NK-92 (cell line): ENCODE data around the gene RELT.

Experiments used
- DNase-seq: peaks from one replicate; lab custom pipeline; 2025; ENCODE audit not compliant: unreplicated experiment; lab: John Stamatoyannopoulos, UW

Gene RELT, protein sequence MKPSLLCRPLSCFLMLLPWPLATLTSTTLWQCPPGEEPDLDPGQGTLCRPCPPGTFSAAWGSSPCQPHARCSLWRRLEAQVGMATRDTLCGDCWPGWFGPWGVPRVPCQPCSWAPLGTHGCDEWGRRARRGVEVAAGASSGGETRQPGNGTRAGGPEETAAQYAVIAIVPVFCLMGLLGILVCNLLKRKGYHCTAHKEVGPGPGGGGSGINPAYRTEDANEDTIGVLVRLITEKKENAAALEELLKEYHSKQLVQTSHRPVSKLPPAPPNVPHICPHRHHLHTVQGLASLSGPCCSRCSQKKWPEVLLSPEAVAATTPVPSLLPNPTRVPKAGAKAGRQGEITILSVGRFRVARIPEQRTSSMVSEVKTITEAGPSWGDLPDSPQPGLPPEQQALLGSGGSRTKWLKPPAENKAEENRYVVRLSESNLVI

DNA sequence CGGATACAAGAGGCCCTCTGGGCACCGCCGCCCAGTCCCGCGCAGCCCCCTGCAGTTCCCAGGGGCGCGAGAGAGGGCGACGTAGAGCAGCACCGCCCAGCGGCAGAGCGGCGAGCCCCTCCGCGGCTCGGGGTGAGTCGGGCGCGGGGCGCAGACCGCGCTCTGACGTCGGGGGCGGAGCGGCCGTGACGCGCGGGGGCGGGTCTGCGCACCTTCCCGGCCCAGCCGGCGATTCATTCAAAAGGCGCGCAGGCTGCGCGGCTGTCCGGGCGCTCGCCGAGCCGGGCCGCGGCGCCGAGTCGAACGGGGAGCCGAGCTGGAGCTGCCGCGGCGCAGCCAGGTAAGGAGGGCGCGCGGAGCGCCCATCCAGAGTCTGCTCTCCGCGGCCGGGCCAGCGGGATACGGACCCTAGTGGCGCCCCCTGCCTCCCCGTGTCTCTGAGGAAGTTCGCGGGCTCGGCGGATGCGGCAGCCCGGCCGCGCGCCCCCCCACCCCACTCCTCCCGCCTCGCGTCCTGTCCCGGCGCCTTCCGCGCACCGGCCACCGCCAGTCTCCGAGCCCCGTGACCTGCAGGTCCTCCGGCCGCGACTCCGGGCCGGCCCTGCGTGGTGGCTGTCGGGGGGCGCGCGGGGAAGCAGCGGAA, at the start of gene RELT:
Gene RELT, plus strand, starts transcription at position 240 of the 643 bp plus-strand sequence. CDS start 12,738 bp downstream, outside the sequence.
- peak; percentile 33 for DNase-seq

DNA sequence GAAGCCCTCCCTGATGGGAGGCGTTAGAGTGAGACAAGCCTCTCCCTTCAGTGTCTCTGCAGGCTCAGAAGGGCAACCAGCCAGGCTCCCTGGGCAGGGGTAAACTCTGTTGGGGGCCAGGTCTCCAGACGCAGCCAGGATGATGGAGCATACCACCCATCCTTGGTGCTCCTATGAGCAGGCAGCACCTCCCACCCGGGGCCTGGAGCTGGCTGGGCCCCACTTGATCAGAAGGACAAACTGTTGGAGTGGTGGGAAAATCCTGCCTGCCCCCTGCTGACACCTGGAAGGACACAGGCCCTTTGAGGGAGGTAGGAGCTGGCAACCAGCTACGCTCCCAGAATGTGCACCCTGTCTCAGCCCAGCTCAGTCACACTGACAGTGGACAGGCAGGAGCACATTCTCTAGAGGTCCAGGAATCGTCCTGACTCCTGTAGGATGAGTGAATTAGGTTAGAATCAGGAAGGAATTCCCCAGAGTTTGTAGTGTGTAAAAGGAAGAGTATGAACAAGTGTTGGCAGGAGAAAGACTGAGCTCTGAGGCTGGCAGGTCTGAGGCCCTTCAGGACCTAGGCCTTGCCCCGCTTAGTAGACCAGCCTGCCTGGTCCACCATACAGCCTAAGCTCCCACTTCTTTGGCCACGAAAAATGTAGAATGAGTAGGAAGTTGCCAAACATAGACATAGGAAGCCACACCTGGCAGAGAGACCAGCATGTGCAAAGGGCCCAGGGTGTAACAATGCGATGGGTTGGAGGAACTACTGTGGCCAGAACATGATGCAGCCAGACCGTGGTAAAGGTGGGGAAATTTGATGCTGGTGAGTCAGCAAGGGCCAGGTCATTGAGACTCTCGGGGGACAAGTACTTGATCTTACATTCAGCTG, 49.0 kb upstream of the RELT start:
- no peak for DNase-seq

DNA sequence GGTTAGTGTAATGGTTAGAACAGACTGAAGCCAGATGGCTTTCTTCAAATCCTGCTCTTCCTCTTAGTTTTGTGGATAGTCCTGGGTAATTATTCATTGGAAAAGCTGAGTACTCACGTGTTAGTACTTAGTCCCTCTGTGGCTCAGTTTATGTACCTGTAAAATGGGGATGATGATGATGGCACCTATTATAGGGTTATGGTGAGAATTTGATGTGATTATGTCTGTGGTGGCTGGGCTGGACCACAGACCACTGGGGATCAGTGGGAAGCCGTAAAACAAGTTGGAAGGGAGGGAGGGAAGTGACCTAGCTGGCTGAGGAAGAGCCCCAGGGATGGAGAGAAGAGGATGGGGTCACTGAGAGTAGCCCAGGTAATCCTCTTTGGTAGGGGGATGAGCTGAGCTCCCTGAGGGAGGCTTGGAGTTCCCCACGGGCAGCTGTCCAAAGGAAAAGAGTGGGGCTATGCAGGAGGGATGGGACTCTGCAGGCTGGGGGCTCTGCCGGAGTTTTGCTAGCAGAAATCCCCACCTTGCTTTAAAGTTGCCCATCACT, 48.3 kb upstream of the RELT start:
- no peak for DNase-seq

DNA sequence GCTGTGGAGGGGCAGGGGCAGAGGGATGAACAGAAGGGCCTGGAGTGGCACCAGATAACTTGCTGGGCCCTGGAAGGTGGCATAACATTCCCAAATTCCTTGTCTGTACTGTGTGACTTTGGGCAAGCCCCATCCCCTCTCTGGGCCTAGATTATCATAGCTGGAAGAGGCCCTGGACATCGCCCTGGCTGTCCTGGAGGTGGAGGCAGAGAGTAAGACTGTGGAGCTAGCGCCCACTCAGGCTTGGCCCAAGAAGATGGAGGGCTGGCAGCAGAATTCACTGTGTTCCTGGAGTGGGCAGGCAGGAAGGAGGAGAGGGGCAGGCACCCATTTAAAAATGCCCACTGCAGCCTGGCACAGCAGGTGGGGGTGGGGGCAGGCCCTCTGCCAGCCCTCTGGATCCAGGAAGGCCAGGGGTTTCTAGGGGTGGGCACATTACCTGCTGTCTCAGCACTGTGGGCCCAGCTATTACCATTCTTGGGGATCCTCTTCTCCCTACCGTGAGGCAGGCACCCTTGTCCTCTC, 45.6 kb upstream of the RELT start:
- DNase-seq: no peak

DNA sequence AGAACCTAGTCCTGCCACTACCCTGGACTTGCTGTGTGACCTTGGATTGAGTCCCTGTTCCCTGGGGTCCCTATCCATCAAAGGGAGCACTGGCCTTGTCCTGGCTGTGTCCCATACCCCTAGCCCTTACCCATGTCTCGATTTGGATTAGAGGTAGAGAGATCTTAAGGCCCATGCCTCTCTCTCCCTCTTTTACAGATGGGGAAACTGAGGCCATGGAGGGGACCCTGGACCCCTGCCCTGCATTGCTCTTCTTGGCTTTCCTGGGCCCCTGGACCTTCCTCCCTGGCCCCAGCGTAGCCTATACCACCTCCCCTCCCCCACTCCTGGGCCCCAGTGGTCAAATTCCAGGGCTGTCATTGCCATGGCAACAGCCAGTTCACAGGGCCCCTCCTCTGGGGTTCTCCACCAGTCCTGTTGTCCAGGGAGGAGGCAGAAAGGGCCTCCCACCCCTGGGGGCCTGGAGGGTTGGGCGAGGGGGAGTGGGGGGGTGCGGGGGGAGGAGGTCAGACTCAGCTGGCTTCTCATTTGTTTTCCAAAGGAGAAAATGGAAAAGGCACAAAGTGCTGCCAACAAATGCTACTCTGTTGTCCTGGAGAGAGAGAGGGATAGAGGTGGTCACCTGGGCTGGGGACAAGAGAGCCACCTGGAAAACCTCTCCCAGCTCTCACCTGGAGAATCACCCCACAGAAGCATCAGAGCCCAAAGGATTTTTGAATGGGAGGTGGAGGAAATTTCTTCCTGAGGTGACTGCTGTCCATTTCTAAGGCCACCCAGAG, 44.9 kb upstream of the RELT start:
- DNase-seq: no peak

DNA sequence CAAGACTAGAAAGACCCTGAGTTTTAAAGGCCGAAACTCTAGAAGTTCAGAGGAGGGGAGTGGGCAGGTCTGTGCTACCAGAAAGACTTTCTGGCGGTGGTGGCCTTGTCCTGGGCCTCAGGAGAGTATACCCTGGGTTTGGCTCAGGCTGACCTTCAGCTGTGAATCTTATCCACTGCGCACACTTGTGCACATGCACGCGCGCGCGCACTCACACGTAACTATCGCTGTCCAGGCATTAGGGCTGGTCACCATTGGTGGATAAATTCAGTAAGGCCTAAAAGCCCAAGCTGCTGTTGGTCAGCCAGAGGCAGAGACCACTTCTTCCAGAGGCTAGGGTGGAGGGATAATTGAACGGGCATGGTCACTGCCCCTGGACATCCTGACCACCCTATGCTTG, 43.0 kb upstream of the RELT start:
- no peak for DNase-seq

DNA sequence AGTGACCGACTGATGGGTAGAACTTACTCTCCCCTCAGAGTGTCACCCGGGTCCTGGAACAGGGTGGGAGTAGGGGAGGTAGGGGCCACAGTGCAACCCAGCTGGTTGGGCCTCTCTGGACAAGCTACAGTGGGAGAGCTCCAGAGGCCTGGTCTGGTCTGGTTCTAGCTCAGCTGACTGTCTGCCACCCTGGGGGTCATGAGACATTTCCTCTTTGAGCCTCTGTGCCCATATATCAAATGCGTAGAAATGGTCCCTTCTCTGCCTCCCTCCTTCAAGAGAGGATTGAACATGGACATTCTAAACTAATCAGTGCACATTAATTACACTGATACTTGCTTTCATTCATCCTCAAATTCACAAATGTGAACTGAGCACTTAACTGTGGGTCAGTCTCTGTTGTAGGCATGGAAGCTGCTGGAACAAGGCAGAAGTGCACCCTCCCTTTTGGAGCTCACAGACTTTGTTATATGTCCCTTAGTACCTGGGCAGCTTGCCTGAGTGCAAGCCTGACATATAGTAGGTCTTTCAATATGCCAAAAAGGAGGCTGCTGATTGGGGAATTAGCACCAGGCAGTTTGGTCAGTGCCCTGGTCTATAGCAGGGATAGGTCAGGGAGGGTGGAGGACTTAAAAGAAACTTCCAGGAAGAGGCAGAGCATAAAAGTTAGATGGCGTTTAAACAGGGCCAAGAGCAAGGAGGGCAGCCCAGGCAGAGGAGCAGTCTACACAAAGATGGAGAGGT, 42.4 kb upstream of the RELT start:
- DNase-seq: no peak

DNA sequence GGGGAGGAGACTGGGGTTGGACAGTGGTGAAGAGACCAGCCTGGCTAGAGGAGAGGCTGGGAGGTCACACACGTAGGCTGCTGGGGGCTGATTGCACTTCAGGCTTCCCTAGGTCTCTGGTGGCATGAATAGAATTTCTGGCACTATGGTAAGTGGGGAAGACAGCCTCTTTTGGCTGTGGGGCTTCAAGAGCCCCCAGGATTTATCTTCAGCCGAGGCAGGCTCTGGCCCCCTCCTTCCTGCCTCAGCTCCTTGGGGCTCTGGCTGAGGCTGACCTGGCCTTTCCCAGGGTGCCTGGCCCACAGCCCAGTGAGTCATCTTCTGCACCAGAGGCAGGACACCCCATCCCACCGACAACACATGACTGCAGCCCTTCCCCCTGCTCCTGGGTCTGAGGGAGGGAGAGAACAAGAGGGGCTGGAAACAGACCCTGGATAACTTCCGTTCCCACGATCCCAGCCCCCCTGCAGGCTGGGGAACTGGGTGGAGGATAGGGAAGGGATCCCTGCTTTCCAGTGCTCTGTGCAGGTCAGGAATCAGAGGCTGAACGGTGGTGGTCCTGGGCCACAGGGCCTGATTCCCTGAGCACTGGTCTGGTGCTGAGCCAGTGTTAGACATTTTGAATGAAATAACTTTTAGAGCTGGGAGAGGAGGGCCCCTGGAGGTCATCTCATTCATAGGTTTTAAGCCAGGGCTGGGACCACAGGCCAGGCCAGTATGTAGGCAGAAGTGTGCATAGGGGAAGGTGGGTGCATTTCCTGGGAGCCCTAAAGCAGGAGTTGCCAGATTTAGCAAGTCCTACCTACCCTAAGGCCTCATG, 41.6 kb upstream of the RELT start:
- no peak for DNase-seq

DNA sequence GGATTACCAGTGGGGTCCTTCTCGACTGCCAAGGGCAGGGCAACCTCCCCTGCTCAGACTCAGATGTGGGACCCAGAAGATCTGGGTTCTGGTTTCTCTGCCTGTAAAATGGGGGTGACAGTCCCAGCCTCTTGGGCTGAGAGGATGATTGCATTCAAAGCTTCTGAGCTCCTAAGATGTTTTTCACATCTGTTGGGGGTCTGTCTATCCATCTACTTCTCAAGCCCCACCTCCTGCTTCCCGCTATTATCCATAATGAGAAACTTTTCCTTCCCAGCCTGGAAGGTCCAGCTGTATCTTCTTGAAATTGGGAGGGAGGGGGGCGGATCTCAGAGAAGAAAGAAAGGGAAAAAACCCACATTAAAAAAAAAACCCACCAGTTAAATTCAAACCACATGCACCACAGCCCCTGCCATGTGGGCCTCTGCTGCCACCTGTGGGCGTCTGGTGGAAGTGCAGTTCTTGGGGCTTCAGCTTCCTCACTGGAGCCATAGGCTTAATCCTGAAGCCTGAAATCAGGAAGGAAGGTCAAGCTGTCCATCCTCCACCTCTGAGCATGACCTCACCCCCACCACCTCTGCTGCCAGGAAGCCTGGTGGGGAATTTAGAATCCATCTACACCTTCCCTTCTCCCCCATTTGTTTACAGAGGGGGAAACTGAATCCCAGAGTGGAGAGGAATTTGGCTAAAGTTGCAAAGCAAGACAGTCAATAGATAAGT, 40.8 kb upstream of the RELT start:
- no peak for DNase-seq

DNA sequence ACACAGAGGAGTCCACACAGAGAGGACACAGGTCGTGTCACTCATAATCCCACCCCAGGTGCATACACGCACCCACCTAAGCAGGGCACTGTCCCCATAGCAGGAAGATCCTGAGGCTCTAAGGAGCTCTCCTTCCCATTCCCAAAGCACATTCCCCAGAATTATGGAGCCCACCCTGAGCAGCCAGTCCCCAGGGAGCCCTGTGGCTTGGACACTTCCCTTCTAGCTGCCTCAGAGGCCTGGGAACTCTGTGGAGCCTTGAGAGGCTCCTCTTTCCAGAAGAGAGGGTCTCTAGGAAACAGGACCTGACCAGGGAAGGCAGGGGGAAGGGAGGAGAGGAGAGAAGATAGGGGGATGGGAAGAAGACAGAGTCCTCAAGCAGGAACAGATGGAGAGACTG, 38.4 kb upstream of the RELT start:
- DNase-seq: no peak

DNA sequence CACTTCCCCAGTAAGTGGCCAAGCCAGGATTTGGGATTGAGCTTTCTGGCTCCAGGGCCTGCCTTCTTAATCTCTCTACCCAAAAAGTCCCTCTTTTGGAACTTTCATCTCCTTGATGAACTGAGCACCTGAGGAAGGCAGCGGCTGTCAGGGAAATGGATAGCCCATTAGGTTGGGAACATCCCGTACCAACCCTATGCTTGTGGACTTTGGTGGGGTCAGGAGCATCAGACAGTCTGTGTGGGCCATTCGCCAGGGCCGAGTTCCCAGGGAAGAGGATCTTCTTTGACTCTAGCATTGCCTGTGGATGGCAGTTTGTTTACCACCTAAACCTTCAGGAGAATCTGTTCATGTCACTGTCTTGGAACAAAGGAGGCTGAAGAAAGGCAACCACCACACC, 37.9 kb upstream of the RELT start:
- no peak for DNase-seq

DNA sequence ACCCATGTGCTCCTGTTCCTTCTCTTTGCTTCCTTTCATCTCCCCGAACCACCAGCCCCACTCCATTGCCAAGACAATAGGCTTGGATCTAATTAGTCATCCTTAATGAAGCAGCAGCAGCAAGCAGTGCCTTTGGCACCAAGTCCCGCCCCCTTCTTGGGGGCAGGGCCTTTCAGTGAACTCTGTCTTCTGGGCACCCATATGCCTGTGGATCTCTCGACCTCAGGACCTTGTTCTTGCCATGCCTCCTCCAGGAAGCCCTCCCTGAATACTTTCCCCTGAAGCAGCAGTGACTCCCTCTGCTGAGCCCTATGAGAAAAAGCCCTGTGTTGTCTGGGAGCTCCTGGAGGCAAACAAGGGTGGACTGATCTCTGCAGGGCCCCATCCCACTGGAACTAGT, 36.0 kb upstream of the RELT start:
- no peak for DNase-seq

DNA sequence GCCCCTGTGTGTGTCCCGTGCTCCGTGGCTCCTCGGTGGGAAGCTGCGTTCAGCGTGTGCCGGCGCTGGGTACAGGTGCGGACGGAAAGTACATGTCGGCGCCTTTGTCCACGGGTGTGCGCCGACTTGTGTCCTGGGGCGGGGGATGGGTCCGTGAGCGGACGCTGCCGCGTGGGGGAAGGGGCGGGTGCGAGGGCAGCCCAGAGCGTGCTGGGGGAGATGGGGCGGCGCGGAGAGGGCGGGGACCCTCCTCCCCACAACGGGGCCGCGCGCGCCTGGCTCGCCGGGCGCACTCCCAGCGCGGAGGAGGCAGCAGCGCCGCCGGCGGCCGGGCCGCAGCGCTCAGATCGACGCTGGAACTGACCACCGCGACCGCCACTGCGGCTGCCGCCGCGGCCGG, 33.6 kb upstream of the RELT start:
- DNase-seq: no peak

DNA sequence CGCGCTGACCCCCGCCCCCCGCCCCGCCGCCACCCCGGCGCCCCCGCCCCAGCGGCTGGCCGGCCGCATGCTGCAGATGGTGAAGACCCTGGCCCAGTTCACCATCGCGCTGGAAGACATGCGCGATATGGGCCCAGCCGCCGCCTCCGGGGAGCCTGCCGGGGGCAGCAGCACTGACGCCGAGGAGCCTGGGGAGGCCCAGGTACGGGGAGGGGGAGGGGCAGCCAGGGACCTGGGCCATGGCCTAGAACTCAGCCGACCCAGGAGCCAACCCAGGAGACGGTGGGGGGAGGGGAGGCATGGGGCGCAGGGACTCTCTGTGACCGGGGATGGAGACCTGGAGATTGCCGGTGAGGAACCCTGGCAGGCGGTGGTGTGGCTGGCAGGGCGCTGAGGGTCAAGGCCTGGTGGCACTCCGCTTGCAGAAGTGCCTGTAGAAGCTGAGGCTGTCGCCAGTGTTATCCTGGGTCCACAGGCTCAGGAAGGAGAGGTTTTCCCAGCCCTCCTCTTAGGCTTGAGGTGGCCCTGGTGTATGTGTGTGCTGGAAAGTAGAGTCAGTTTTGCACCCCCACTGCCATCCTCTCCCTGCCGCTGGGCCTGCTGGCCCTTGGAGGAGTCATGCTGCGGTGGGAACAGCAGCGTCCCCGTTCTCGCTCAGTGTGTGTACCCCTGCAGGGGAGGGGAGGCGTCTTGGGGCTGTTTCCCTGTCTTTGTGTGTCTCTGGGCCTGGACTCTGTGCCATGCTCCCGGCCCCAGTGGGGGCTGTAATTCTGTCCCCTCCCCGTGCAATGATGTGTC, 32.9 kb upstream of the RELT start:
- no peak for DNase-seq

DNA sequence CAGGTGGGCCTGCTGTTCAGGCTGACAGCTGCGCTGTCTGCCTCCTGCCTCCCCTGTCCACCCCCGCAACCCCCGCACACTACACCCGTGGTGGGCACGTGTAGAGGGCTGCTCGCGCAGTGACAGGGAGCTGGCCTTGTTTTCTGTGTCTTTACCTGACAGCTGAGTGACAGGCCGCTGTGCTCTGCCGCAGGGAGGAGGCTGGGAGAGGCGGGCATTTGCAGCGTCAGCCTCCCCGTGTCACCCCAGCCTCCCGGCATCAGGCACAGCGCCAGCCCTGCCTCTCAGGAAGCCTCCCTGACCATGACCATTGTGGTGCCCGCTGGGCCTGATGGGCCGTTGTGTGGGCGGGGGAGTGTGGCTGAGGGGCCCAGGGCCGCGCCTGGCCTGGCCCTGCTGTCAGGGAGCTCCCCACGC, 32.0 kb upstream of the RELT start:
- DNase-seq: no peak

DNA sequence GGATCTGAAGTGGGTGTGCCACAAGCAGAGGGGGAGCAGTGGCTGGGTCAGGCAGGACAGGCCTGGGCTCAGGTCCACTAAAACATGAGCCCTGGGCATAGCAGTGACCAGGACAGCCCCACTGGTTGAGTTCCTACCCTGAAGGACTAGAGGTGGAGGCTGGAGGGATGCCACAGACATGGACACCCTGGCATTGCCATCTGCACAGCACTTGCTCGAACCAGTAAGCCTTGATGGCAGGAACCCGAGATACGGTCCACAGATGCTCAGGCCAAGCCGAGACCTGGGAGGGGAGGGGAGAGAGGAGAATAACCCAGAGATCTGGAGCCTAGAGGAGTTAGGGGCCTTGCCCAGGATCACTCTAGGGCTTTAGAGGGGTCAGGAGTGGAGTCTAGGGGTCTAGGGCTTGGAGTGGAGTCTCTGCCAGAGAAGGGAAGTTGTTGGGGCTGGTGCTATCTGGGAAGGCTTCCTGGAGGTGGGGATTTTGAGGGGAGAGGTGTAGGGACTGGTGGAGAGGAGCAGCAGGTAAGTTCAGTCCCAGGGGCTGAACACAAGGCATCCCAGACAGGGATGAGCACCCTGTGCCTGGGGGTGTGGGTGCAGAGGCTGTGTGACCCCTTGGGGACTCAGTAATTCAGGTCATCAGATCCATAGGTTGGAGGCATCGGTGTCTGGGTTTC, 30.6 kb upstream of the RELT start:
- no peak for DNase-seq
